ENCODE measurements around the gene CHRNA10.

CHRNA10 gene

DNA sequence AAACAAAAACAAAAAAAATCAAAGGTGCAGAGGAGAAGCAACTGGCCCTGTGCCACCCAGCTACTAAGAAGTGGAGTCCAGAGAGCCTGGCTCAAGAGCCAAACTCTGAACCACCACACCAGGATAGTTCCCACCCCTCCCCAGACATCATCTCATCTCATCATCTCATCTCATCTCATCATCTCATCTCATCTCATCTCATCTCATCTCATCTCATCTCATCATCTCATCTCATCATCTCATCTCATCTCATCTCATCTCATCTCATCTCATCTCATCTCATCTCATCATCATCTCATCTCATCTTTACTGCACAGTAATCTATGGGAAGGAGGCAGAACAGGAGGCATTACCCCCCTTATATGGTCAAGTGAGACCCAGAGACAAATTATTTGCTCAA, 8.3 kb downstream of the CHRNA10 start:
- Histone ChIP-seq H3K4me3 (replicated peaks; ENCODE audit: insufficient read depth, low read length) (no peak overlapping the region), H3K27me3 (ENCODE audit: insufficient read depth, poor library complexity, severe bottlenecking) (no peaks in the 10 kb centered on the region), H3K27ac (replicated peaks) (no peak overlapping the region)
- TF ChIP-seq, protein P1, sequence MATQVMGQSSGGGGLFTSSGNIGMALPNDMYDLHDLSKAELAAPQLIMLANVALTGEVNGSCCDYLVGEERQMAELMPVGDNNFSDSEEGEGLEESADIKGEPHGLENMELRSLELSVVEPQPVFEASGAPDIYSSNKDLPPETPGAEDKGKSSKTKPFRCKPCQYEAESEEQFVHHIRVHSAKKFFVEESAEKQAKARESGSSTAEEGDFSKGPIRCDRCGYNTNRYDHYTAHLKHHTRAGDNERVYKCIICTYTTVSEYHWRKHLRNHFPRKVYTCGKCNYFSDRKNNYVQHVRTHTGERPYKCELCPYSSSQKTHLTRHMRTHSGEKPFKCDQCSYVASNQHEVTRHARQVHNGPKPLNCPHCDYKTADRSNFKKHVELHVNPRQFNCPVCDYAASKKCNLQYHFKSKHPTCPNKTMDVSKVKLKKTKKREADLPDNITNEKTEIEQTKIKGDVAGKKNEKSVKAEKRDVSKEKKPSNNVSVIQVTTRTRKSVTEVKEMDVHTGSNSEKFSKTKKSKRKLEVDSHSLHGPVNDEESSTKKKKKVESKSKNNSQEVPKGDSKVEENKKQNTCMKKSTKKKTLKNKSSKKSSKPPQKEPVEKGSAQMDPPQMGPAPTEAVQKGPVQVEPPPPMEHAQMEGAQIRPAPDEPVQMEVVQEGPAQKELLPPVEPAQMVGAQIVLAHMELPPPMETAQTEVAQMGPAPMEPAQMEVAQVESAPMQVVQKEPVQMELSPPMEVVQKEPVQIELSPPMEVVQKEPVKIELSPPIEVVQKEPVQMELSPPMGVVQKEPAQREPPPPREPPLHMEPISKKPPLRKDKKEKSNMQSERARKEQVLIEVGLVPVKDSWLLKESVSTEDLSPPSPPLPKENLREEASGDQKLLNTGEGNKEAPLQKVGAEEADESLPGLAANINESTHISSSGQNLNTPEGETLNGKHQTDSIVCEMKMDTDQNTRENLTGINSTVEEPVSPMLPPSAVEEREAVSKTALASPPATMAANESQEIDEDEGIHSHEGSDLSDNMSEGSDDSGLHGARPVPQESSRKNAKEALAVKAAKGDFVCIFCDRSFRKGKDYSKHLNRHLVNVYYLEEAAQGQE (IDR thresholded peaks at IDR 0.05; ENCODE audit: insufficient replicate concordance, low read depth): no peak
- TF ChIP-seq POLR2AphosphoS5 (IDR thresholded peaks at IDR 0.05; ENCODE audit: low read depth) (no peak), GABPA (IDR thresholded peaks at IDR 0.05; ENCODE audit: low read depth) (no peak), SPI1 (IDR thresholded peaks at IDR 0.05; ENCODE audit: borderline replicate concordance, low read depth) (no peak)
- TF ChIP-seq, protein P2, sequence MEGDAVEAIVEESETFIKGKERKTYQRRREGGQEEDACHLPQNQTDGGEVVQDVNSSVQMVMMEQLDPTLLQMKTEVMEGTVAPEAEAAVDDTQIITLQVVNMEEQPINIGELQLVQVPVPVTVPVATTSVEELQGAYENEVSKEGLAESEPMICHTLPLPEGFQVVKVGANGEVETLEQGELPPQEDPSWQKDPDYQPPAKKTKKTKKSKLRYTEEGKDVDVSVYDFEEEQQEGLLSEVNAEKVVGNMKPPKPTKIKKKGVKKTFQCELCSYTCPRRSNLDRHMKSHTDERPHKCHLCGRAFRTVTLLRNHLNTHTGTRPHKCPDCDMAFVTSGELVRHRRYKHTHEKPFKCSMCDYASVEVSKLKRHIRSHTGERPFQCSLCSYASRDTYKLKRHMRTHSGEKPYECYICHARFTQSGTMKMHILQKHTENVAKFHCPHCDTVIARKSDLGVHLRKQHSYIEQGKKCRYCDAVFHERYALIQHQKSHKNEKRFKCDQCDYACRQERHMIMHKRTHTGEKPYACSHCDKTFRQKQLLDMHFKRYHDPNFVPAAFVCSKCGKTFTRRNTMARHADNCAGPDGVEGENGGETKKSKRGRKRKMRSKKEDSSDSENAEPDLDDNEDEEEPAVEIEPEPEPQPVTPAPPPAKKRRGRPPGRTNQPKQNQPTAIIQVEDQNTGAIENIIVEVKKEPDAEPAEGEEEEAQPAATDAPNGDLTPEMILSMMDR (IDR thresholded peaks at IDR 0.05; ENCODE audit: insufficient read depth, low read length): no peak
- no peak for DNase-seq (ENCODE audit: low read depth in 1 of 2, low spot score in 1 of 2)

DNA sequence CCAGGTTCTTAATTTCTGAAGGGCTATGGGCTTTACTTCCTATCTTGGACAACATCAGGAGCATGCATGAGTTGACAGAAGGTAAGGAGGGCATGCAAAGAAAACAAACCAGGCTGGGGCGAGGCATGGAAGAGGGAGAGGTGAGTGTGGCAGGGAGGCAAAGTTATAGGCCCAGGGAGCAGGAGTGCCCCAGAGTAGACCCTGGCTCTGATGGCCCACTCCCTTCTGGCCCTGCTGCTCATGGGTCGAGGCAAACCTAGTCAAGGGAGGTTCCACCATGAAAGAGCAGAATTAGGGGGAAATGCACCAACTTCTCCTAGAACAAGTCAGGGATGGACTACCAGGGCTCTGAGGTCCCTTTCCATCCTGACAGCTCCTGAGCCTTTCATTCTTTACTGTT, 10.2 kb downstream of the CHRNA10 start:
- no peak overlapping the region for H3K4me3 ChIP-seq (replicated peaks; ENCODE audit: insufficient read depth, low read length)
- H3K27ac ChIP-seq (replicated peaks): no peak overlapping the region
- no peaks in the 10 kb centered on the region for H3K27me3 ChIP-seq (ENCODE audit: insufficient read depth, poor library complexity, severe bottlenecking)
- TF ChIP-seq, protein P2 (IDR thresholded peaks at IDR 0.05; ENCODE audit: insufficient read depth, low read length): no peak
- TF ChIP-seq POLR2AphosphoS5 (IDR thresholded peaks at IDR 0.05; ENCODE audit: low read depth) (no peak), SPI1 (IDR thresholded peaks at IDR 0.05; ENCODE audit: borderline replicate concordance, low read depth) (no peak), GABPA (IDR thresholded peaks at IDR 0.05; ENCODE audit: low read depth) (no peak)
- TF ChIP-seq, protein P1 (IDR thresholded peaks at IDR 0.05; ENCODE audit: insufficient replicate concordance, low read depth): no peak
- DNase-seq (ENCODE audit: low read depth in 1 of 2, low spot score in 1 of 2): no peak

DNA sequence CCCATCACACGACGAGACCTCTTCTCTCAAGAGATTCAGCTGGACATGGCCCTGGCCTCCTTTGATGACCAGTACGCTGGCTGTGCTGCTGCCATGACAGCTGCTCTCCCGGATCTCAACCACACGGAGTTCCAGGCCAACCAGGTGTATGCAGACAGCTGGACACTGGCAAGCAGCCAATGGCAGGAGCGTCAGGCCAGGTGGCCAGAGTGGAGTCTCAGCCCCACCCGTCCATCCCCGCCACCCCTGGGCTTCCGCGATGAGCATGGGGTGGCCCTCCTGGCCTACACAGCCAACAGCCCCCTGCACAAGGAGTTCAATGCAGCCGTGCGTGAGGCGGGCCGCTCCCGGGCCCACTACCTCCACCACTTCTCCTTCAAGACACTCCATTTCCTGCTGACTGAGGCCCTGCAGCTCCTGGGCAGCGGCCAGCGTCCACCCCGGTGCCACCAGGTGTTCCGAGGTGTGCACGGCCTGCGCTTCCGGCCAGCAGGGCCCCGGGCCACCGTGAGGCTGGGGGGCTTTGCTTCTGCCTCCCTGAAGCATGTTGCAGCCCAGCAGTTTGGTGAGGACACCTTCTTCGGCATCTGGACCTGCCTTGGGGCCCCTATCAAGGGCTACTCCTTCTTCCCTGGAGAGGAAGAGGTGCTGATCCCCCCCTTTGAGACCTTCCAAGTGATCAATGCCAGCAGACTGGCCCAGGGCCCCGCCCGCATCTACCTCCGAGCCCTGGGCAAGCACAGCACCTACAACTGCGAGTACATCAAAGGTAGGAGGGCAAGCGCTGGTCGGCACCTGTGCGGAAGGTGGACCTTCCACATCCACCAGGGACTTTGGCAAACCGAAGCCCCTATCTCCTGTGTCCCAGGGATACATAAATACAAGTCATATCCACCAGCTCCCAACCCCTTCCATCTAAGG, 11.3 kb downstream of the CHRNA10 start:
- Histone ChIP-seq H3K27ac (replicated peaks) (no peak overlapping the region), H3K27me3 (ENCODE audit: insufficient read depth, poor library complexity, severe bottlenecking) (peaks cover under 1% of the 10 kb centered on the region), H3K4me3 (replicated peaks; ENCODE audit: insufficient read depth, low read length) (no peak overlapping the region)
- no peak for TF ChIP-seq POLR2AphosphoS5 (IDR thresholded peaks at IDR 0.05; ENCODE audit: low read depth)
- no peak for TF ChIP-seq GABPA (IDR thresholded peaks at IDR 0.05; ENCODE audit: low read depth)
- TF ChIP-seq, protein P1 (IDR thresholded peaks at IDR 0.05; ENCODE audit: insufficient replicate concordance, low read depth): no peak
- TF ChIP-seq, protein P2 (IDR thresholded peaks at IDR 0.05; ENCODE audit: insufficient read depth, low read length): no peak
- TF ChIP-seq SPI1 (IDR thresholded peaks at IDR 0.05; ENCODE audit: borderline replicate concordance, low read depth): no peak
- no peak for DNase-seq (ENCODE audit: low read depth in 1 of 2, low spot score in 1 of 2)
